Kidney (tissue), 14 donors: ENCODE results near the gene TARBP1. TPM values are rescaled to one million over a fixed set of nuclear protein-coding genes. Genes with fewer than 3 reads are reported as not detected.

Experiments used
- DNase-seq, 5 donors: peaks; one replicate each; pipeline ENCODE4 v3.0.0-alpha.2; 2013 to 2020
- FAIRE-seq: peaks from 2 replicates; lab custom pipeline; 2012; peaks lifted over from hg19 to GRCh38; lab: Jason Lieb, UNC
- H3K27ac ChIP-seq, 2 donors: one replicate each; pipeline ENCODE4 v1.7.0; 2013; ENCODE audit warnings: low read depth in 2 of 2, low read length in 2 of 2, inconsistent platforms in 1 of 2
- H3K27me3 ChIP-seq: one replicate; pipeline ENCODE4 v1.7.1; 2013; ENCODE audit warnings: low read length, inconsistent platforms; ENCODE audit not compliant: control insufficient read depth, insufficient read depth
- H3K36me3 ChIP-seq, 3 donors: one replicate each; pipeline versions ENCODE4 v1.7.0 to v1.7.1; 2013; ENCODE audit warnings: low read length in 3 of 3, control low read depth in 1 of 3, inconsistent platforms in 1 of 3; ENCODE audit not compliant: insufficient read depth in 3 of 3, control insufficient read depth in 2 of 3
- H3K4me1 ChIP-seq, 3 donors: one replicate each; pipeline versions ENCODE4 v1.7.0 to v1.7.1; 2013; ENCODE audit warnings: low read length in 3 of 3, inconsistent platforms in 1 of 3, low read depth in 1 of 3; ENCODE audit not compliant: control insufficient read depth in 2 of 3, insufficient read depth in 2 of 3
- H3K4me3 ChIP-seq, 3 donors: one replicate each; pipeline versions ENCODE4 v1.7.0 to v1.8.1; 2013; ENCODE audit warnings: low read length in 3 of 3, control low read depth in 1 of 3, inconsistent platforms in 1 of 3
- H3K9ac ChIP-seq, 3 donors: one replicate each; pipeline versions ENCODE4 v1.7.0 to v1.7.1; 2013; ENCODE audit warnings: low read length in 3 of 3, control low read depth in 1 of 3, inconsistent platforms in 1 of 3
- H3K9me3 ChIP-seq, 3 donors: one replicate each; pipeline versions ENCODE4 v1.7.0 to v1.7.1; 2013; ENCODE audit warnings: low read length in 3 of 3, control low read depth in 1 of 3, inconsistent platforms in 1 of 3; ENCODE audit not compliant: control insufficient read depth in 2 of 3, insufficient read depth in 1 of 3
- intact Hi-C: fragments of 100-400 bp; cut with DNase I; formaldehyde crosslinking; loops from one replicate; pipeline ENCODE4 v1.11.1; 2022
- polyA plus RNA-seq: library from polyadenylated mRNA; stranded (reverse); fragments of 350-450 nt; fragmentation: Illumina TruSeq; extraction: RNeasy Lipid Tissue Mini Kit (QIAGEN cat#74804); gene quantifications from one replicate; pipeline ENCODE4 v1.2.3, GENCODE V29; 2014; ENCODE audit warnings: low read depth, low replicate concordance; ENCODE audit not compliant: insufficient read depth
- total RNA-seq: library from RNA; stranded (reverse); fragmentation: NEBNext Ultra II Directional; extraction: Animal tissue kit (Norgen Biotek cat#: 25700); gene quantifications from one replicate; pipeline ENCODE4 v1.2.1, GENCODE V29; 2021
- TF ChIP-seq, protein P1 (sequence below): IDR thresholded peaks from 3 replicates; pipeline ENCODE4 v1.5.1; 2012; ENCODE audit warnings: mild to moderate bottlenecking, moderate library complexity, borderline replicate concordance; ENCODE audit not compliant: insufficient read depth; ENCODE audit errors: extremely low read depth
- donor health status: control.
- donor health status: control.
- donor health status: control.
- donor health status: control.
- donor health status: control.
- donor health status: DM: yes; HTN: yes; CAD: no.
- donor health status: Normal renal cell carcinoma (clear cell type).

TARBP1 gene
- total and polyA plus RNA-seq, 2 donors from 2014 or later, result 14.3 to 26.2 TPM

DNA sequence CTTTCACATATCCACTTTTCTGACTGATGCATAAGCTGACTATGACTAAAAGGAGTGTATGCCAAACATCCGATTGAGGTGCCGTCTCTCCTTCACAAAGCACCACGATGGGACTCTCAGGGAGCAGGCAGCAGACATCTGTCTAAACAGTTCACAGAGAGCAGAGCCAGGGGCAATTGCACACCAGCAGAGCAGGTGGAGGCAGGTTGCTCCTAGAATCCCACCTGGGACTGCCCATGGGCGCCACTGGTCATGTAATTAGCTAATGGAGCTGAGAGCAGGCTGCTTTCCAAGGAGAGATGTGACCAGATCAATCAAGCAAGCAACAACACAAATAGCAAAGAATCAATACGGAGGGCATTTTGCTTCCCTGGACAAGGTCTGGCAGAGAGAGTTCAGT lies 136.2 kb downstream of the TARBP1 start:
- FAIRE-seq, result no peak
- Histone ChIP-seq H3K27me3 (no peaks in the 10 kb centered on the region), H3K4me3 (no peak overlapping the region), H3K9ac (no peak overlapping the region), H3K4me1 (no peaks in the 10 kb centered on the region), H3K27ac (no peak overlapping the region), H3K9me3 (peaks cover 2 to 12% (median 4%) of the 10 kb centered on the region in 3 donors), H3K36me3 (no peaks in the 10 kb centered on the region)
- TF ChIP-seq, protein P1, sequence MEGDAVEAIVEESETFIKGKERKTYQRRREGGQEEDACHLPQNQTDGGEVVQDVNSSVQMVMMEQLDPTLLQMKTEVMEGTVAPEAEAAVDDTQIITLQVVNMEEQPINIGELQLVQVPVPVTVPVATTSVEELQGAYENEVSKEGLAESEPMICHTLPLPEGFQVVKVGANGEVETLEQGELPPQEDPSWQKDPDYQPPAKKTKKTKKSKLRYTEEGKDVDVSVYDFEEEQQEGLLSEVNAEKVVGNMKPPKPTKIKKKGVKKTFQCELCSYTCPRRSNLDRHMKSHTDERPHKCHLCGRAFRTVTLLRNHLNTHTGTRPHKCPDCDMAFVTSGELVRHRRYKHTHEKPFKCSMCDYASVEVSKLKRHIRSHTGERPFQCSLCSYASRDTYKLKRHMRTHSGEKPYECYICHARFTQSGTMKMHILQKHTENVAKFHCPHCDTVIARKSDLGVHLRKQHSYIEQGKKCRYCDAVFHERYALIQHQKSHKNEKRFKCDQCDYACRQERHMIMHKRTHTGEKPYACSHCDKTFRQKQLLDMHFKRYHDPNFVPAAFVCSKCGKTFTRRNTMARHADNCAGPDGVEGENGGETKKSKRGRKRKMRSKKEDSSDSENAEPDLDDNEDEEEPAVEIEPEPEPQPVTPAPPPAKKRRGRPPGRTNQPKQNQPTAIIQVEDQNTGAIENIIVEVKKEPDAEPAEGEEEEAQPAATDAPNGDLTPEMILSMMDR, result no peak
- no peak for DNase-seq
- intact Hi-C loops, result no loop called here

Other genes with a start within 250 kb of the TARBP1 start
- 21.2 TPM for gene COA6, start 105.7 kb downstream of the TARBP1 start, total RNA-seq
- 76.4 TPM for gene COA6, start 105.7 kb downstream of the TARBP1 start, polyA plus RNA-seq
- gene IRF2BP2, start 131.0 kb upstream of the TARBP1 start, total RNA-seq, result 130 TPM
- 53.8 TPM for gene IRF2BP2, start 131.0 kb upstream of the TARBP1 start, polyA plus RNA-seq